Smooth muscle cell (in vitro differentiated cells): Measurements from ENCODE around the gene POLD2. TPM values are rescaled to one million over a fixed set of nuclear protein-coding genes. Genes with fewer than 3 reads are reported as not detected.
A peak's percentile ranks its signal among the peaks of the same experiment; 100 is the strongest.

Experiments
- DNase-seq: peaks from one replicate; lab custom pipeline; 2025; ENCODE audit not compliant: unreplicated experiment; lab: John Stamatoyannopoulos, UW
- H2AFZ ChIP-seq: fragments of 200-600 bp; sonication (generic); 2 replicates; pipeline ENCODE4 v1.6.0; 2016; ENCODE audit warnings: antibody characterized with exemption, low read depth, mild to moderate bottlenecking
- H3F3A ChIP-seq: fragments of 200-600 bp; sonication (generic); 2 replicates; pipeline ENCODE4 v1.6.0; 2017; ENCODE audit warnings: antibody characterized with exemption, low read depth
- H3K27ac ChIP-seq: fragments of 200-600 bp; sonication (generic); 2 replicates; pipeline ENCODE4 v1.5.1; 2016; ENCODE audit warnings: low read depth, mild to moderate bottlenecking
- H3K27me3 ChIP-seq: fragments of 200-600 bp; sonication (generic); 2 replicates; pipeline ENCODE4 v1.6.1; 2016; ENCODE audit warnings: low read depth, mild to moderate bottlenecking
- H3K36me3 ChIP-seq: fragments of 200-600 bp; sonication (generic); 2 replicates; pipeline ENCODE4 v1.5.1; 2016; ENCODE audit warnings: low read depth
- H3K4me1 ChIP-seq: fragments of 200-600 bp; sonication (generic); 2 replicates; pipeline ENCODE4 v1.5.1; 2016; ENCODE audit warnings: low read depth
- H3K4me2 ChIP-seq: fragments of 200-600 bp; sonication (generic); 2 replicates; pipeline ENCODE4 v1.6.0; 2016; ENCODE audit warnings: mild to moderate bottlenecking
- H3K4me3 ChIP-seq: fragments of 200-600 bp; sonication (generic); 2 replicates; pipeline ENCODE4 v1.5.1; 2016; ENCODE audit warnings: mild to moderate bottlenecking
- H3K79me2 ChIP-seq: fragments of 200-600 bp; sonication (generic); 2 replicates; pipeline ENCODE4 v1.6.0; 2016; ENCODE audit warnings: low read depth, mild to moderate bottlenecking
- H3K9ac ChIP-seq: fragments of 200-600 bp; sonication (generic); 2 replicates; pipeline ENCODE4 v1.6.0; 2016; ENCODE audit warnings: low read depth
- H3K9me3 ChIP-seq: fragments of 200-600 bp; sonication (generic); replicated peaks from 2 replicates; pipeline ENCODE4 v1.5.1; 2016; ENCODE audit warnings: low read depth
- H4K20me1 ChIP-seq: fragments of 200-600 bp; sonication (generic); 2 replicates; pipeline ENCODE4 v1.6.0; 2016; ENCODE audit warnings: low read depth
- WGBS: methylation state at CpG from one replicate; pipeline ENCODE4 v1.1.7; 2016; ENCODE audit warnings: low lambda C conversion rate; 5-methylcytosine and 5-hydroxymethylcytosine counted together
- polyA plus RNA-seq: library from polyadenylated mRNA; unstranded; fragments of >200 nt; fragmentation: Nextera tagmentation; extraction: Ambion mirVana; gene quantifications from 2 replicates; pipeline ENCODE4 v1.2.1, GENCODE V29; 2016
- total RNA-seq: library from RNA; depleted of rRNA; stranded (reverse); fragments of >200 nt; gene quantifications from 2 replicates; pipeline ENCODE4 v1.2.3, GENCODE V29; 2014
- TF ChIP-seq, protein P1 (sequence below): fragments of 200-600 bp; sonication (generic); IDR thresholded peaks from 2 replicates; pipeline ENCODE4 v1.5.1; 2017; ENCODE audit warnings: borderline replicate concordance, mild to moderate bottlenecking, antibody characterized with exemption; ENCODE audit not compliant: insufficient read depth, poor library complexity, severe bottlenecking

The POLD2 gene
- total and polyA plus RNA-seq, 2 experiments from 2014 or later = 45.5 to 151 TPM

DNA sequence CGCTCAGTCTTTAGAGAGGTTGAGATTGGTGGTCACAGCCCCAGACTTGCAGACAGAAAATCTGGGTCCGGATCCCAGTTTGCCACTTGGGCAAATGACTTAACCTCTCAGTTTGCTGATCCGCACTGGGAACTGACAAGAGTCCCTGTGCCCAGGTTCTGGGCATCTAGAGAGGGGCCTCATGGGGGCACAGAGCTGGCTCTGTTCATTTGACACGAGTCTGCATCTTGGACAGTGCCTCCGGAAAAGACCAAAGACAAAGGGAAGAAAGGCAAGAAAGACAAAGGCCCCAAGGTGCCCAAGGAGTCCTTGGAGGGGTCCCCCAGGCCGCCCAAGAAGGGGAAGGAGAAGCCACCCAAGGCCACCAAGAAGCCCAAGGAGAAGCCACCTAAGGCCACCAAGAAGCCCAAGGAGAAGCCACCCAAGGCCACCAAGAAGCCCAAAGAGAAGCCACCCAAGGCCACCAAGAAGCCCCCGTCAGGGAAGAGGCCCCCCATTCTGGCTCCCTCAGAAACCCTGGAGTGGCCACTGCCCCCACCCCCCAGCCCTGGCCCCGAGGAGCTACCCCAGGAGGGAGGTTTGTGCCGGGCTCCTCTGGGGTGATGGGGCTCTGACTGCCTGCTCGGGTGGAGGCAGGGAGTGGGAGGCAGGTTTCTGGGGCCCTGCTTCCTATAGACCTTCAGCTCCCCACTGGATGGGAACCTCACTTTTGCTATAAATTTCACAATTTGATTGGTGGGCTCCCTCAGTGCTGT, 16.9 kb downstream of the POLD2 start:
- Histone ChIP-seq H3K9ac (no peak overlapping the region), H3F3A (peaks cover 17% of the 10 kb centered on the region), H3K36me3 (no peaks in the 10 kb centered on the region), H3K79me2 (peaks cover 23% of the 10 kb centered on the region), H3K27me3 (no peaks in the 10 kb centered on the region), H3K27ac (no peak overlapping the region), H4K20me1 (peaks cover 18% of the 10 kb centered on the region), H3K4me1 (no peaks in the 10 kb centered on the region), H2AFZ (no peak overlapping the region), H3K4me2 (peak overlapping the region; percentile 94), H3K4me3 (peak overlapping the region; percentile 84), H3K9me3 (no peaks in the 10 kb centered on the region)
- 96% methylated on average over 10 of the region's 10 CpGs for WGBS
- DNase-seq = no peak
- TF ChIP-seq, protein P1, sequence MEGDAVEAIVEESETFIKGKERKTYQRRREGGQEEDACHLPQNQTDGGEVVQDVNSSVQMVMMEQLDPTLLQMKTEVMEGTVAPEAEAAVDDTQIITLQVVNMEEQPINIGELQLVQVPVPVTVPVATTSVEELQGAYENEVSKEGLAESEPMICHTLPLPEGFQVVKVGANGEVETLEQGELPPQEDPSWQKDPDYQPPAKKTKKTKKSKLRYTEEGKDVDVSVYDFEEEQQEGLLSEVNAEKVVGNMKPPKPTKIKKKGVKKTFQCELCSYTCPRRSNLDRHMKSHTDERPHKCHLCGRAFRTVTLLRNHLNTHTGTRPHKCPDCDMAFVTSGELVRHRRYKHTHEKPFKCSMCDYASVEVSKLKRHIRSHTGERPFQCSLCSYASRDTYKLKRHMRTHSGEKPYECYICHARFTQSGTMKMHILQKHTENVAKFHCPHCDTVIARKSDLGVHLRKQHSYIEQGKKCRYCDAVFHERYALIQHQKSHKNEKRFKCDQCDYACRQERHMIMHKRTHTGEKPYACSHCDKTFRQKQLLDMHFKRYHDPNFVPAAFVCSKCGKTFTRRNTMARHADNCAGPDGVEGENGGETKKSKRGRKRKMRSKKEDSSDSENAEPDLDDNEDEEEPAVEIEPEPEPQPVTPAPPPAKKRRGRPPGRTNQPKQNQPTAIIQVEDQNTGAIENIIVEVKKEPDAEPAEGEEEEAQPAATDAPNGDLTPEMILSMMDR = no peak

DNA sequence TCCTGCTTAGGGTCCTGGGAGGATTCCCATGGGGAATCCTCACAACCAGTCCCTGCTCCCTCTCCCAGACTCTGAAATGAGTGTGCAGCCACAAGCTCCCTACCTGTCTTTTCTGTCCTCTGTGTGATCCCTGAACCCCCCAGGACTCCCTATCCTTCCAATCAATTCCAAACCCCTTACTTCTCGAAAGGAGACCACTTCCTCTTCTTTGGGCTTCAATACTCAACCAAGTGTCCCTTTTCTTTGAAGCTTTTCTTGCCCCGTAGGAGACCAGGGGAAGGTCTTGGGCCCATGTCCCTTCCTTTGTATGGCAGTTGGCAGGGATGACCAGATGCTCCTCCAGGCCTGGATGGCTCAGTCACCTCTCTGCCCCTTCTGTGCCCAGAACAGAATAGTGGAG, 17.5 kb downstream of the POLD2 start:
- no peak overlapping the region for H2AFZ ChIP-seq
- no peaks in the 10 kb centered on the region for H3K9me3 ChIP-seq
- peak overlapping the region; percentile 32 for H3K9ac ChIP-seq
- H3K4me2 ChIP-seq = peak overlapping the region; percentile 94
- peaks cover 17% of the 10 kb centered on the region for H3F3A ChIP-seq
- H4K20me1 ChIP-seq = peaks cover 18% of the 10 kb centered on the region
- DNase-seq = no peak
- no peaks in the 10 kb centered on the region for H3K36me3 ChIP-seq
- 100% methylated on average over 2 of the region's 2 CpGs for WGBS
- peak overlapping the region; percentile 84 for H3K4me3 ChIP-seq
- TF ChIP-seq, protein P1 = no peak
- H3K4me1 ChIP-seq = no peaks in the 10 kb centered on the region
- peak overlapping the region; percentile 78 for H3K27ac ChIP-seq
- H3K79me2 ChIP-seq = peaks cover 23% of the 10 kb centered on the region
- H3K27me3 ChIP-seq = no peaks in the 10 kb centered on the region

DNA sequence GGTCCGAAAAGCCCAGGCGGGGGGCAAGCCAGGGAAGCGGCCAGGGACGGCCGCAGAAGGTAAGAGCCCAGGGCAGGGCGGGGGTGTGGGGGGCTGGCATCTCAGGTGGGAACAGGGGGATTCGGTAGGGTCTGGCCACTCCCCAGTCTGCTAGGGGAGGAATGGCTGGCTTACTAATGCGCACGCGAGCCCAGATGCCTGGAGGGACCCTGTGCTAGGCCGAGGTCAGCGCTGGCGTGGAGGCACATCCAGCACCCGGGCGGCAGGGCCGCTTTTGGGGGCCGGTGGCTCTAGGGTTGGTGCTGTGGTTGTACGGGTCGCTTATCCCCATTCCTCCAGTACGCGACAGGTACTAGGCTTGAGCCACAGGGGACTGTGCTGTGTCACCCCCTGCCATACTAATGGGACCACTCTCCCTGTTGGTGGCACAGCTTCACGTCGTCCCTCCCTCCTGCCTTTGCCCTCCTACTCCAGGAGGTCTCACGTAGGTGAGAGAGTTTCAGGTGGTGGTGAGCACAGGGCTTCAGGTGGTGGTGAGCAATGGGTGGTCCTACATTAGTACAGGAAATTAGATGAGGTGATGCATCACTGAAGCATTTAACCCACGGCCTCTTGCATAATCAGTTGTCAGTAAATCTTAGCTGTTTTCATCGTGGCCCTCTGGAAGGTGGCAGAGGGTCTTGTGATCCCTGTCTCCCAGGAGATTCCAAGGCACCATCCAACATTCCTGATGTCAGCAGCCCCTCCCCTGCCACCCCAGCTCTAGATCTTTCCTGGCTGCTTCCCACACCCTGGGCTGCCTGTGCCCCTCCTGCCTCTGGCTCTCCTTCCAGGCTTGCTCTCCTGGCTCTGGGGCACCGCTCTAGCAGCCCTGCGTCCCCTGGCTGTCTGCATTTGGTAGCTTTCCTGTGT, 18.2 kb downstream of the POLD2 start:
- H3K4me3 ChIP-seq = peak overlapping the region; percentile 84
- peaks cover 18% of the 10 kb centered on the region for H4K20me1 ChIP-seq
- peak overlapping the region; percentile 87 for H3K9ac ChIP-seq
- H2AFZ ChIP-seq = peak overlapping the region; percentile 76
- no peaks in the 10 kb centered on the region for H3K27me3 ChIP-seq
- peak overlapping the region; percentile 78 for H3K27ac ChIP-seq
- peaks cover 17% of the 10 kb centered on the region for H3F3A ChIP-seq
- no peaks in the 10 kb centered on the region for H3K9me3 ChIP-seq
- peak overlapping the region; percentile 94 for H3K4me2 ChIP-seq
- H3K4me1 ChIP-seq = no peaks in the 10 kb centered on the region
- H3K36me3 ChIP-seq = no peaks in the 10 kb centered on the region
- 7% methylated on average over 20 of the region's 28 CpGs for WGBS
- H3K79me2 ChIP-seq = peaks cover 23% of the 10 kb centered on the region
- no peak for DNase-seq
- TF ChIP-seq, protein P1 = no peak
